Measurements from ENCODE around the gene LRRC18. TPM values are rescaled to one million over a fixed set of nuclear protein-coding genes. Genes with fewer than 3 reads are reported as not detected.

Gene LRRC18
- total RNA-seq, 1 donor from 2014 or later: not detected

GRCh38 chr10:48924988-48925387 lies 14.7 kb downstream of the LRRC18 start:
- H3K4me3 Mint-ChIP-seq (ENCODE audit: low read depth): no peak overlapping the region
- no peaks in the 10 kb centered on the region for H3K9me3 Mint-ChIP-seq
- intact Hi-C loops (cut with micrococcal nuclease): no loop called here
- peaks cover 2% of the 10 kb centered on the region for H3K27me3 Mint-ChIP-seq (ENCODE audit: low read depth)
- H3K27ac Mint-ChIP-seq: no peak overlapping the region
- H3K36me3 Mint-ChIP-seq (ENCODE audit: low read depth): no peaks in the 10 kb centered on the region
- DNase-seq (ENCODE audit: low spot score): no peak
- no peaks in the 10 kb centered on the region for H3K4me1 Mint-ChIP-seq (ENCODE audit: low read depth)

DNA sequence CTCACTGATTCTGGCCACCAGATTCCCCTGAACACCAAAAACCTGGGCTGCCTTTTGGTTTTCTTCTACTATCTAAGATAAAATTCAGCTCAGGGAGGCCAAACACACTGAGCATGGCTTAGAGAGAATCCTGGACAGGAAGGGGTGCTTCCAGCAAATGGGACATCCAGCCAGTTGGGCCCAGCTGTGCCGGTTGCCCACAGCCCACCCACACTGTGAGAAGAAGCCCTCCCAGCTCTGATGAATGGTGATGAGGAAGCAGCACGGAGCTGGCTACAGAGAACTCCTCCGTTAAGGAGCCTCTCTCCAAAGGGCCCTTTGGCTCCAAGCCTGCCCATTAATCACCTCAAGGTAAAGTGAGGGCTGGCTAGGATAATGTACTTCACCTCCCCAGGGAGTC lies 15.9 kb downstream of the LRRC18 start:
- intact Hi-C loops (cut with micrococcal nuclease): no loop called here
- H3K9me3 Mint-ChIP-seq: no peaks in the 10 kb centered on the region
- H3K27ac Mint-ChIP-seq: no peak overlapping the region
- peaks cover 6% of the 10 kb centered on the region for H3K27me3 Mint-ChIP-seq (ENCODE audit: low read depth)
- H3K36me3 Mint-ChIP-seq (ENCODE audit: low read depth): no peaks in the 10 kb centered on the region
- no peaks in the 10 kb centered on the region for H3K4me1 Mint-ChIP-seq (ENCODE audit: low read depth)
- no peak for DNase-seq (ENCODE audit: low spot score)
- no peak overlapping the region for H3K4me3 Mint-ChIP-seq (ENCODE audit: low read depth)

DNA sequence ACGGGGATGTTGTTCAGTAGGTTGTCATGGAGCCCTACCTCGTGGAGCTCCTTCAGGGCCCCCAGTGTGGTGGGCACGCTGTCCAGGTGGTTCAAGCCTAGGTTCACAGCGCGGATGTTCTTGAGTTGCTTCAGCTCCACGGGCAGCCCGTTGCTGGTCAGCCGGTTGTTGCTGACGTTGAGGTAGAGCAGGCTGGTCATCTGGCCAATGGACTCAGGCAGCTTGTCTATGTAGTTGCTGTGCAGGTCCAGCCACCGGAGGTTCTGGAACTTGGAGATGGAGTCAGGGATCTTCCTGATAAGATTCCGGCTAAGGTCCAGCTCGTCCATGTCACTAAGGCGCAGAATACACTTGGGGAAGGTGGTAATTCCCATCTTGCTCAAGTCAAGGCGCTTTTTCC lies 26.0 kb downstream of the LRRC18 start:
- no peaks in the 10 kb centered on the region for H3K9me3 Mint-ChIP-seq
- no peaks in the 10 kb centered on the region for H3K4me1 Mint-ChIP-seq (ENCODE audit: low read depth)
- no peaks in the 10 kb centered on the region for H3K36me3 Mint-ChIP-seq (ENCODE audit: low read depth)
- peaks cover 12% of the 10 kb centered on the region for H3K27me3 Mint-ChIP-seq (ENCODE audit: low read depth)
- no peak overlapping the region for H3K27ac Mint-ChIP-seq
- intact Hi-C loops (cut with micrococcal nuclease): no loop called here
- no peak overlapping the region for H3K4me3 Mint-ChIP-seq (ENCODE audit: low read depth)
- DNase-seq (ENCODE audit: low spot score): no peak

DNA sequence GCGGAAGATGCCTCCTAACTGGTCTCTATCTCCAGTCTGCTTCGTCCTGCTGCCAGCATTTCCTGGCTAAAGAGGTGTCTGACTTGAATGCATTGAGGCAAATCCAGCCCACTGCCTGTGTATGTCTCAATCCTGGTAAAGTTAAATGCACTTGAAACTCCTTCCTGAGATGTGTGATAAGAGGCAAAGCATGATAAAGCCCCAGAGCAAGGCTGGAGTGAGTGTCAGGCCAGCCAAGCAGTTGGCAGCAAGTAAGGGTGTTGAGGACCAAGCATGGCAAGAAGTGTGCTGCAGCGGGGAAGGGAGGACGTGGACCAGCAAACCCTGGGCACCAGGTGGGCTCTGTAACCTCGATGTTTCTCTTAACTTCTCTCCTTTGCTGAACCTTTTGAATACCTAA lies 29.1 kb downstream of the LRRC18 start:
- H3K27ac Mint-ChIP-seq: no peak overlapping the region
- no peak for DNase-seq (ENCODE audit: low spot score)
- intact Hi-C loops (cut with micrococcal nuclease): no loop called here
- no peaks in the 10 kb centered on the region for H3K4me1 Mint-ChIP-seq (ENCODE audit: low read depth)
- H3K27me3 Mint-ChIP-seq (ENCODE audit: low read depth): peaks cover 8% of the 10 kb centered on the region
- H3K4me3 Mint-ChIP-seq (ENCODE audit: low read depth): no peak overlapping the region
- no peaks in the 10 kb centered on the region for H3K36me3 Mint-ChIP-seq (ENCODE audit: low read depth)
- no peaks in the 10 kb centered on the region for H3K9me3 Mint-ChIP-seq

- Mint-ChIP-seq H3K27ac (no peak overlapping the region), H3K36me3 (ENCODE audit: low read depth) (no peaks in the 10 kb centered on the region), H3K4me1 (ENCODE audit: low read depth) (no peaks in the 10 kb centered on the region), H3K27me3 (ENCODE audit: low read depth) (peaks cover 8% of the 10 kb centered on the region), H3K9me3 (no peaks in the 10 kb centered on the region), H3K4me3 (ENCODE audit: low read depth) (no peak overlapping the region)
- intact Hi-C loops (cut with micrococcal nuclease): no loop called here
- no peak for DNase-seq (ENCODE audit: low spot score)
Measured at GRCh38 chr10:48907730-48908129, 31.9 kb downstream of the LRRC18 start.

DNA sequence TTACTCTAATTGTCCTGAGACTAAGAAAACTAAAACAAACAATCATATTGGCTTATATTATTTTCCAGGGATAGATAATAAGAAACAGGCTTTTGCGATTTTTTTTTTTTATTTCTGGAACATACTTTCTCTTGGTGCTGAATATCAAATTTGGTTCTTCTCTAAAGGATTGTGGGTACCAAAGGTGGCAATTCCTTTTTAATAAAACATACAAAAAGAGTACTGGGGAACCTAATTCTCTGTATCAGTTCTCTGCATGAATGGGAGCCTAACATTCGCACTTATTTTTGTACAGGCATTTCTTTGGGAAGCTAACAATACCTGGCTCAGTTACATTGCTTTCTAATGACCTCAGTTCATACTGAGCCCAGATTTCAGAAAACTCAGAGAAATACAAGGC lies 32.8 kb downstream of the LRRC18 start:
- intact Hi-C loops (cut with micrococcal nuclease): no loop called here
- no peak for DNase-seq (ENCODE audit: low spot score)
- Mint-ChIP-seq H3K4me3 (ENCODE audit: low read depth) (no peak overlapping the region), H3K27ac (no peak overlapping the region), H3K36me3 (ENCODE audit: low read depth) (no peaks in the 10 kb centered on the region), H3K4me1 (ENCODE audit: low read depth) (no peaks in the 10 kb centered on the region), H3K9me3 (no peaks in the 10 kb centered on the region), H3K27me3 (ENCODE audit: low read depth) (peaks cover 8% of the 10 kb centered on the region)

DNA sequence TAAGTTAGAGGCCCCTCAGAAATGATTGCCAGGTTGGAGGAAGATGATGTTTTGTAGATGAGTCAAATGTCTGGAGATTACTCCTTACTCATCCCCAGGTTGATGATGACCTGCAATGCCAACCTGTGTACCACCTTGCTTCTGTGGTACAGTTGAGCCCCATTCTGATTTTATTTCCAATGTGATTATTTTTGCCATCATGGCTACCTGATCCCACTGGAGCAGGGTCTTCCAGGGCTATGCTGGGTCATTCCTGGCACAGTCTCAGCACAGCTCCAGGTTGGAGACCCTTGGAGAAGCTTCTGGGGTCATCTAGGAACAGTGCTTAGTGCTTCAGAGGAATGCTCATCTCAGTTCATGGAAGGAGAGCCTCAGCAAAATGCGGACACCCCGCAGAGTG lies 34.3 kb downstream of the LRRC18 start:
- intact Hi-C loops (cut with micrococcal nuclease): no loop called here
- Mint-ChIP-seq H3K36me3 (ENCODE audit: low read depth) (no peaks in the 10 kb centered on the region), H3K27ac (no peak overlapping the region), H3K9me3 (no peaks in the 10 kb centered on the region), H3K4me3 (ENCODE audit: low read depth) (no peak overlapping the region), H3K4me1 (ENCODE audit: low read depth) (no peaks in the 10 kb centered on the region), H3K27me3 (ENCODE audit: low read depth) (peaks cover 8% of the 10 kb centered on the region)
- DNase-seq (ENCODE audit: low spot score): no peak

DNA sequence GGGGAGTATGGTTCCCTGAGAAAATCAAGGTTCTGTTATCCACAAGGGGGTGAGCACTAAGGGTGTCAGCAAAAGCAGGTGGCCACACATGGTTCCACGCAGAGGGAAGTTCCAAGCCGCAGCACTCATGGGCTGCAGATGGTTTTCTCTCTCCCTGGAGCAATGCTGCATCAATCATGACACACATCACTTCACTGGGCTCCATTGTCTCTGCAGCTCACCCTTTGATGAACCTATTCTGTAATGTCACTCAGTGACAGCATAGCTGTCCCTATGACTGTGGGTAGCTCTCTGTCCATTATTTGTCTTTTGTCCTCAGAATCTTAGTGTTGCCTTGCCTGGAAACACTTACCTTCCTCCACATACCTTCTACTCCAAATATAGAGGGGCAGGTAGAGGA lies 34.8 kb downstream of the LRRC18 start:
- Mint-ChIP-seq H3K4me3 (ENCODE audit: low read depth) (no peak overlapping the region), H3K27ac (no peak overlapping the region)

GRCh38 chr10:48903151-48903550 lies 36.5 kb downstream of the LRRC18 start:
- Mint-ChIP-seq H3K9me3 (no peaks in the 10 kb centered on the region), H3K36me3 (ENCODE audit: low read depth) (no peaks in the 10 kb centered on the region), H3K4me3 (ENCODE audit: low read depth) (no peak overlapping the region), H3K27me3 (ENCODE audit: low read depth) (peaks cover 4% of the 10 kb centered on the region), H3K27ac (no peak overlapping the region), H3K4me1 (ENCODE audit: low read depth) (no peaks in the 10 kb centered on the region)
- no peak for DNase-seq (ENCODE audit: low spot score)
- intact Hi-C loops (cut with micrococcal nuclease): no loop called here

More for the DNA sequence above, 34.8 kb downstream of the LRRC18 start:
- DNase-seq (ENCODE audit: low spot score): no peak
- intact Hi-C loops (cut with micrococcal nuclease): no loop called here
- Mint-ChIP-seq H3K4me1 (ENCODE audit: low read depth) (no peaks in the 10 kb centered on the region), H3K9me3 (no peaks in the 10 kb centered on the region), H3K36me3 (ENCODE audit: low read depth) (no peaks in the 10 kb centered on the region), H3K27me3 (ENCODE audit: low read depth) (peaks cover 8% of the 10 kb centered on the region)

DNA sequence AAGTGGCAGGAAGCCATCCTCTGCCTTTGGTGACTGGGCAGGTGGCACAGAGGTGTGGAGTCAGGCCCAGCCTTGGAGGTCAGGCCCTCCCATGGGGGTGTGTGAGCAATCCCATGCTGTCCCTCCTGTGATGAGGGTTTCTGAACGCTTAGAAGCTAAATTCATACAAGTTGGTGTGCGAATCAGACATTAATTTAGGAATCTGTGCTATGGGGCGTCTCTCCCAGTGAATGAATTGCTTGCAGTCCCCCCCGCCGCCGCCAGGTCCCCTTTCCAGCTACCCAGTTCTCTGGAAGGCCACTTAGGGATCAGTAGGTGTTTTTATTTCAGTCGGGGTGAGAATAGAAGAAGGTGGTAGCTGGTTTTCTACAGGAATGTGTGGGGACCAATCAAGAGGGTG lies 37.5 kb downstream of the LRRC18 start:
- intact Hi-C loops (cut with micrococcal nuclease): no loop called here
- no peak for DNase-seq (ENCODE audit: low spot score)
- Mint-ChIP-seq H3K27ac (no peak overlapping the region), H3K4me3 (ENCODE audit: low read depth) (no peak overlapping the region), H3K9me3 (no peaks in the 10 kb centered on the region), H3K27me3 (ENCODE audit: low read depth) (no peaks in the 10 kb centered on the region), H3K4me1 (ENCODE audit: low read depth) (no peaks in the 10 kb centered on the region), H3K36me3 (ENCODE audit: low read depth) (no peaks in the 10 kb centered on the region)

GRCh38 chr10:48901319-48901718 lies 38.3 kb downstream of the LRRC18 start:
- no peak overlapping the region for H3K27ac Mint-ChIP-seq
- H3K4me3 Mint-ChIP-seq (ENCODE audit: low read depth): no peak overlapping the region
- H3K9me3 Mint-ChIP-seq: no peaks in the 10 kb centered on the region
- H3K27me3 Mint-ChIP-seq (ENCODE audit: low read depth): no peaks in the 10 kb centered on the region
- H3K36me3 Mint-ChIP-seq (ENCODE audit: low read depth): no peaks in the 10 kb centered on the region
- no peaks in the 10 kb centered on the region for H3K4me1 Mint-ChIP-seq (ENCODE audit: low read depth)
- DNase-seq (ENCODE audit: low spot score): no peak
- intact Hi-C loops (cut with micrococcal nuclease): no loop called here

DNA sequence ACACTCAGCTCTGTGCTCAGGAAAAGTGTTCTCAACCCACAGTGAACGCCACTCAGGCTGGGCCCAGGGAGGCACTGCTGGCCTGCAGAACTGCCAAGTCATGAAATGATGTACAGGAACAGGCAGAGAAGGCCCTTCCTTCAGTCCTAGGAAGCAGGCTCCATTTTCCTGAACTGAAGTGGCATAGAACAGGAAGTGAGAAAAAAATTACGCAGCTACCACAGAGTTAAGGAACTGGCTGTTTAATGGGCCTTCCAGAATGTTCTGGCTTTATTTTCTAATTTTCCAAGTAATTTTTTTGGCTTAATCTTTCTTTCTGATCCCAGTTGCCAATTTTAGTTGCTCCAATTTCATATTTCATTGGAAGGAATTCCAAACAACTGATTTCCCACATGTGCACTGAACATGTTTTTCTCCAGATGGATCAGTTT lies 39.3 kb downstream of the LRRC18 start:
- H3K4me1 Mint-ChIP-seq (ENCODE audit: low read depth): no peaks in the 10 kb centered on the region
- no peaks in the 10 kb centered on the region for H3K36me3 Mint-ChIP-seq (ENCODE audit: low read depth)
- no peak overlapping the region for H3K27ac Mint-ChIP-seq
- H3K9me3 Mint-ChIP-seq: no peaks in the 10 kb centered on the region
- H3K27me3 Mint-ChIP-seq (ENCODE audit: low read depth): no peaks in the 10 kb centered on the region
- no peak for DNase-seq (ENCODE audit: low spot score)
- intact Hi-C loops (cut with micrococcal nuclease): no loop called here
- H3K4me3 Mint-ChIP-seq (ENCODE audit: low read depth): no peak overlapping the region

DNA sequence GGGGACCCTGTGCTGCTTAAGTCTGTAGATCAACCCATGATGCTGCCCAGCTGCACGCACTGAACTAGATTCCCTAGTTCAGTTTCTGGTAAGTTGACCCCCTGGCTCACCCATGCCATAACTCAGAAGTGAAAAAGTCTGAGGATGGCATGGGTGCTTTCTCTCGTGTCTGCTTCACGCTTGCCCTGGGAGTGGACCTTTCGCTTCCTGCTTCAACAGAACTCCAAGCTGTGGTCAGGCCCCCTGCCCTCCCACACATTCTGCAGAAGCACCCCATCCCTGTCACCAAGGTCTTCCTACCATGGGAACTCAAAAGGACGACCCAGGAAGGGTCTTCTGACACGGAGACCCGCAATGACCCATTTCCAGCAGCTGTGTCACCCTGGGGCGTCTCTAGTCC lies 39.9 kb downstream of the LRRC18 start:
- no peaks in the 10 kb centered on the region for H3K9me3 Mint-ChIP-seq
- H3K27me3 Mint-ChIP-seq (ENCODE audit: low read depth): no peaks in the 10 kb centered on the region
- no peak for DNase-seq (ENCODE audit: low spot score)
- H3K4me3 Mint-ChIP-seq (ENCODE audit: low read depth): no peak overlapping the region
- no peak overlapping the region for H3K27ac Mint-ChIP-seq
- H3K36me3 Mint-ChIP-seq (ENCODE audit: low read depth): no peaks in the 10 kb centered on the region
- no peaks in the 10 kb centered on the region for H3K4me1 Mint-ChIP-seq (ENCODE audit: low read depth)
- intact Hi-C loops (cut with micrococcal nuclease): no loop called here

DNA sequence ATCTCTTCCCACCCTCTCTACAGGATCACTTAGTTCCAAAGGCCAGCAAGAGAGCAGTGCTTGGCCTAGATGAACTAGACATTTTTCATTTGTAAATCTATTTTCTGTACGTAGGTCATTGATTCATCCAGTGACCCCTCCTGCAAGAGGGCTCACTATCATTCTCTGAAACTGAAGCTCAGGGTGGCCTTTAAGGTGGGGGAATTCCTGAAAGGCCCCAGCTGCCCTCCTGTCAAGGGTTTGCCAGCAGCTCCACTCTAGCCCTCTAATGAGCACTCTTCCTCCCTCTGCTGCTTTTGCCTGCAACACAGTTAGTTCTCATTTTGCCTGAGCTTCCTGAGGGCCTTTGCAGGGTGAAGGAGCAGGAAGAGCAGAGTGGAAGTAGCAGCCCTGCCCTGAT lies 41.2 kb downstream of the LRRC18 start:
- H3K9me3 Mint-ChIP-seq: no peaks in the 10 kb centered on the region
- intact Hi-C loops (cut with micrococcal nuclease): no loop called here
- H3K36me3 Mint-ChIP-seq (ENCODE audit: low read depth): no peaks in the 10 kb centered on the region
- no peaks in the 10 kb centered on the region for H3K4me1 Mint-ChIP-seq (ENCODE audit: low read depth)
- no peak for DNase-seq (ENCODE audit: low spot score)
- no peak overlapping the region for H3K27ac Mint-ChIP-seq
- peaks cover 1% of the 10 kb centered on the region for H3K27me3 Mint-ChIP-seq (ENCODE audit: low read depth)
- H3K4me3 Mint-ChIP-seq (ENCODE audit: low read depth): no peak overlapping the region
